GM23338 (cell line): ENCODE results near the gene INO80B. TPM values are rescaled to one million over a fixed set of nuclear protein-coding genes. Genes with fewer than 3 reads are reported as not detected.

Source experiments
- ATAC-seq: fragments of 200-7000 bp; cut with Tn5 transposase; 3 replicates; pipeline ENCODE4 v1.9.1; 2020
- DNase-seq: peaks from one replicate; pipeline ENCODE4 v3.0.0-alpha.2; 2015; ENCODE audit warnings: low spot score
- H2AFZ ChIP-seq: fragments of 200-600 bp; sonication (generic); 2 replicates; pipeline ENCODE4 v1.8.0; 2016; ENCODE audit warnings: antibody characterized with exemption, mild to moderate bottlenecking, moderate library complexity
- H3F3A ChIP-seq: fragments of 200-600 bp; sonication (generic); replicated peaks from 2 replicates; pipeline ENCODE4 v1.8.0; 2017; ENCODE audit warnings: antibody characterized with exemption, mixed run types, low read depth
- H3K27ac ChIP-seq: fragments of 200-600 bp; sonication (generic); 2 replicates; pipeline ENCODE4 v1.6.1; 2016; ENCODE audit warnings: low read depth
- H3K27me3 ChIP-seq: fragments of 200-600 bp; sonication (generic); 2 replicates; pipeline ENCODE4 v1.8.0; 2016; ENCODE audit warnings: mild to moderate bottlenecking, mixed run types, moderate library complexity; ENCODE audit not compliant: insufficient read depth
- H3K36me3 ChIP-seq: fragments of 200-600 bp; sonication (generic); 2 replicates; pipeline ENCODE4 v1.8.0; 2016; ENCODE audit warnings: mild to moderate bottlenecking; ENCODE audit not compliant: insufficient read depth
- H3K4me1 ChIP-seq: fragments of 200-600 bp; sonication (generic); 2 replicates; pipeline ENCODE4 v1.8.0; 2016; ENCODE audit warnings: mild to moderate bottlenecking, moderate library complexity; ENCODE audit not compliant: insufficient read depth
- H3K4me2 ChIP-seq: fragments of 200-600 bp; sonication (generic); 2 replicates; pipeline ENCODE4 v1.7.1; 2017; ENCODE audit warnings: mixed run types
- H3K4me3 ChIP-seq: fragments of 200-600 bp; sonication (generic); 2 replicates; pipeline ENCODE4 v1.6.1; 2016; ENCODE audit warnings: mixed run types
- H3K79me2 ChIP-seq: fragments of 200-600 bp; sonication (generic); replicated peaks from 2 replicates; pipeline ENCODE4 v1.8.0; 2017; ENCODE audit warnings: mild to moderate bottlenecking; ENCODE audit not compliant: insufficient read depth
- H3K9me2 ChIP-seq: fragments of 200-600 bp; sonication (generic); 2 replicates; pipeline ENCODE4 v1.8.0; 2017; ENCODE audit not compliant: insufficient read depth
- H4K20me1 ChIP-seq: fragments of 200-600 bp; sonication (generic); replicated peaks from 2 replicates; pipeline ENCODE4 v1.8.0; 2017; ENCODE audit warnings: mild to moderate bottlenecking; ENCODE audit not compliant: insufficient read depth
- H3K27ac Mint-ChIP-seq: 2 replicates; pipeline ENCODE4 v1.8.0; 2020; ENCODE audit warnings: inconsistent platforms, mild to moderate bottlenecking, moderate library complexity, mixed read lengths
- H3K27me3 Mint-ChIP-seq: 3 replicates; pipeline ENCODE4 v1.8.0; 2022; ENCODE audit warnings: low read depth, mild to moderate bottlenecking, moderate library complexity, mixed read lengths, inconsistent platforms; ENCODE audit not compliant: insufficient read depth, poor library complexity
- H3K36me3 Mint-ChIP-seq: 3 replicates; pipeline ENCODE4 v1.8.0; 2021; ENCODE audit warnings: low read depth, mild to moderate bottlenecking, inconsistent platforms, moderate library complexity, mixed read lengths
- H3K4me1 Mint-ChIP-seq: 3 replicates; pipeline ENCODE4 v1.8.0; 2020; ENCODE audit warnings: mild to moderate bottlenecking, inconsistent platforms, mixed read lengths
- H3K4me3 Mint-ChIP-seq: 3 replicates; pipeline ENCODE4 v1.8.0; 2021; ENCODE audit warnings: moderate library complexity, mild to moderate bottlenecking, inconsistent platforms, mixed read lengths
- H3K9me3 Mint-ChIP-seq: 3 replicates; pipeline ENCODE4 v1.8.0; 2020; ENCODE audit warnings: moderate library complexity, mild to moderate bottlenecking, inconsistent platforms, mixed read lengths
- CREB1 ChIP-seq: fragments of 250-450 bp; sonication (Bioruptor Pico); IDR thresholded peaks from 2 replicates; pipeline ENCODE4 v1.5.0; 2020; ENCODE audit warnings: low read depth, mild to moderate bottlenecking, moderate library complexity
- EZH2 ChIP-seq: fragments of 200-600 bp; sonication (generic); IDR thresholded peaks from one replicate; pipeline ENCODE4 v1.8.0; 2017; ENCODE audit warnings: antibody characterized with exemption, mild to moderate bottlenecking, low read depth; ENCODE audit not compliant: unreplicated experiment
- EZH2phosphoT487 ChIP-seq: fragments of 200-600 bp; sonication (generic); IDR thresholded peaks from one replicate; pipeline ENCODE4 v1.8.1; 2018; ENCODE audit warnings: antibody characterized with exemption; ENCODE audit not compliant: unreplicated experiment
- JUNB ChIP-seq: IDR thresholded peaks from one replicate; pipeline ENCODE4 v1.6.1; 2016; ENCODE audit warnings: antibody characterized with exemption; ENCODE audit not compliant: unreplicated experiment
- NANOG ChIP-seq: IDR thresholded peaks from 2 replicates; pipeline ENCODE4 v1.6.1; 2016; ENCODE audit warnings: antibody characterized with exemption, borderline replicate concordance
- POLR2AphosphoS5 ChIP-seq: IDR thresholded peaks from 2 replicates; pipeline ENCODE4 v1.6.1; 2016; ENCODE audit warnings: antibody characterized with exemption, low read depth
- STAT1 ChIP-seq: IDR thresholded peaks from one replicate; pipeline ENCODE4 v1.6.1; 2016; ENCODE audit warnings: antibody characterized with exemption; ENCODE audit not compliant: unreplicated experiment
- ZNF331 ChIP-seq: fragments of 250-450 bp; sonication (Bioruptor Pico); IDR thresholded peaks from 2 replicates; pipeline ENCODE4 v1.5.0; 2020; ENCODE audit warnings: low read depth, mild to moderate bottlenecking, moderate library complexity
- polyA plus RNA-seq: library from polyadenylated mRNA; unstranded; fragments of >200 nt; fragmentation: Nextera tagmentation; extraction: Ambion mirVana; gene quantifications from 2 replicates; pipeline ENCODE4 v1.2.1, GENCODE V29; 2016
- total RNA-seq: library from RNA; depleted of rRNA; stranded (reverse); fragments of >200 nt; shearing (Covaris generic); gene quantifications from 2 replicates; pipeline ENCODE4 v1.2.3, GENCODE V29; 2014
- TF ChIP-seq, protein P1 (sequence below): IDR thresholded peaks from one replicate; pipeline ENCODE4 v1.6.1; 2018; ENCODE audit warnings: antibody characterized with exemption; ENCODE audit not compliant: unreplicated experiment
- TF ChIP-seq, protein P2 (sequence below), 2 experiments: fragments of 200-600 bp in 1 of 2; sonication (generic) in 1 of 2; conservative IDR thresholded peaks; 2 replicates each; pipeline versions ENCODE4 v1.5.1 to v1.6.1; 2016 to 2017; ENCODE audit warnings: antibody characterized with exemption in 2 of 2, low read depth in 2 of 2, mild to moderate bottlenecking in 2 of 2, moderate library complexity in 1 of 2

The INO80B gene
- total and polyA plus RNA-seq, 2 experiments from 2014 or later, result 5.1 to 21.8 TPM

DNA sequence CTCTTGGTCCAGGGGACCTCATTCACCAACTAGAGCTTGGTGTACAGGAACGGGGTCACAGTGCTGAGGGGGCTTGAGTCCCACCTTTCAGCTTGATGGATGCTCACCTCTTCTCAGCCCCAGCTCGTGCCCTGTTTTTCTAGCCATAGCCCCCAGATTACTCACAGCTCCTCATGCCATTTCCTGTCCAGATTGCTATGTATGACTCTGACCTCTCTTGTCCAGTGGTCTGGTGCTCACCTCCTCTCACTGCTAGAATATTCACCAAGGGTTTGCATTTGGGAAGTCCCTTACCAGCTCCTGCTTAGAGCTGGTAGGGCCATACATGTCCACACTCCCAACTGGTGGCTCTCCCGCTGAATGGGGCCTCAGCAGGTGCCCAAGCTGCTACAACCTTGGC lies 38.7 kb downstream of the INO80B start (continued):
- TF ChIP-seq, protein P1, sequence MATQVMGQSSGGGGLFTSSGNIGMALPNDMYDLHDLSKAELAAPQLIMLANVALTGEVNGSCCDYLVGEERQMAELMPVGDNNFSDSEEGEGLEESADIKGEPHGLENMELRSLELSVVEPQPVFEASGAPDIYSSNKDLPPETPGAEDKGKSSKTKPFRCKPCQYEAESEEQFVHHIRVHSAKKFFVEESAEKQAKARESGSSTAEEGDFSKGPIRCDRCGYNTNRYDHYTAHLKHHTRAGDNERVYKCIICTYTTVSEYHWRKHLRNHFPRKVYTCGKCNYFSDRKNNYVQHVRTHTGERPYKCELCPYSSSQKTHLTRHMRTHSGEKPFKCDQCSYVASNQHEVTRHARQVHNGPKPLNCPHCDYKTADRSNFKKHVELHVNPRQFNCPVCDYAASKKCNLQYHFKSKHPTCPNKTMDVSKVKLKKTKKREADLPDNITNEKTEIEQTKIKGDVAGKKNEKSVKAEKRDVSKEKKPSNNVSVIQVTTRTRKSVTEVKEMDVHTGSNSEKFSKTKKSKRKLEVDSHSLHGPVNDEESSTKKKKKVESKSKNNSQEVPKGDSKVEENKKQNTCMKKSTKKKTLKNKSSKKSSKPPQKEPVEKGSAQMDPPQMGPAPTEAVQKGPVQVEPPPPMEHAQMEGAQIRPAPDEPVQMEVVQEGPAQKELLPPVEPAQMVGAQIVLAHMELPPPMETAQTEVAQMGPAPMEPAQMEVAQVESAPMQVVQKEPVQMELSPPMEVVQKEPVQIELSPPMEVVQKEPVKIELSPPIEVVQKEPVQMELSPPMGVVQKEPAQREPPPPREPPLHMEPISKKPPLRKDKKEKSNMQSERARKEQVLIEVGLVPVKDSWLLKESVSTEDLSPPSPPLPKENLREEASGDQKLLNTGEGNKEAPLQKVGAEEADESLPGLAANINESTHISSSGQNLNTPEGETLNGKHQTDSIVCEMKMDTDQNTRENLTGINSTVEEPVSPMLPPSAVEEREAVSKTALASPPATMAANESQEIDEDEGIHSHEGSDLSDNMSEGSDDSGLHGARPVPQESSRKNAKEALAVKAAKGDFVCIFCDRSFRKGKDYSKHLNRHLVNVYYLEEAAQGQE, result no peak
- TF ChIP-seq JUNB (no peak), CREB1 (no peak)

DNA sequence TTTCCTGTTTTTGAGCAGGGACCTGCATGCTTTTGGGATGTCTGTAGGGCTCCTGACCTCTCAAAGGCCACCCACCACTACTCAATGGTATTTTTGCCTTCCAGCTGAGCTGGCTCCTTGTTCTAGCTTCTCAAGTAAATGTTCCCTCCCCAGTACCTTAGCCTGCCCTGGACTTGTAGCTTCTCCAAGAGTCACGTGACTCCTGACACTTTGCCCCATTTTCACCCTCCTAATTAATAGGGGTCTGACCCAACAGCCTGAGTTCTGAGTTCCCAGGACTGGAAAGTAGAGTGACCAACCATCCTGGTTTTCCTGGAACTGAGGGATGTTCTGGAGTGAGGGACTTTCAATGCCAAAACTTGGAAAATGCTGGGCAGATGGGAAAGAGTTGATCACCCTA lies 40.6 kb downstream of the INO80B start:
- Histone ChIP-seq H3K79me2 (no peaks in the 10 kb centered on the region), H3K27ac (no peak overlapping the region), H3K36me3 (0 out of 2 replicates have a peak, but pooled peaks cover 5% of the 10 kb centered on the region), H3K27me3 (peaks cover 65% of the 10 kb centered on the region), H2AFZ (no peak overlapping the region), H3K4me3 (no peak overlapping the region), H3K4me2 (no peak overlapping the region), H3F3A (peaks cover 26% of the 10 kb centered on the region), H3K4me1 (peaks cover 24% of the 10 kb centered on the region), H4K20me1 (peaks cover 3% of the 10 kb centered on the region; the same call in 1 of the 2 replicates), H3K9me2 (no peaks in the 10 kb centered on the region)
- H3K36me3 Mint-ChIP-seq, result peaks cover 31% of the 10 kb centered on the region
- H3K27ac Mint-ChIP-seq, result no peak overlapping the region
- ATAC-seq (no peak), DNase-seq (no peak)
- H3K4me1 Mint-ChIP-seq, result peaks cover 22% of the 10 kb centered on the region
- no peaks in the 10 kb centered on the region for H3K9me3 Mint-ChIP-seq
- H3K4me3 Mint-ChIP-seq, result no peak overlapping the region
- peaks cover 58% of the 10 kb centered on the region for H3K27me3 Mint-ChIP-seq
- TF ChIP-seq, protein P2, sequence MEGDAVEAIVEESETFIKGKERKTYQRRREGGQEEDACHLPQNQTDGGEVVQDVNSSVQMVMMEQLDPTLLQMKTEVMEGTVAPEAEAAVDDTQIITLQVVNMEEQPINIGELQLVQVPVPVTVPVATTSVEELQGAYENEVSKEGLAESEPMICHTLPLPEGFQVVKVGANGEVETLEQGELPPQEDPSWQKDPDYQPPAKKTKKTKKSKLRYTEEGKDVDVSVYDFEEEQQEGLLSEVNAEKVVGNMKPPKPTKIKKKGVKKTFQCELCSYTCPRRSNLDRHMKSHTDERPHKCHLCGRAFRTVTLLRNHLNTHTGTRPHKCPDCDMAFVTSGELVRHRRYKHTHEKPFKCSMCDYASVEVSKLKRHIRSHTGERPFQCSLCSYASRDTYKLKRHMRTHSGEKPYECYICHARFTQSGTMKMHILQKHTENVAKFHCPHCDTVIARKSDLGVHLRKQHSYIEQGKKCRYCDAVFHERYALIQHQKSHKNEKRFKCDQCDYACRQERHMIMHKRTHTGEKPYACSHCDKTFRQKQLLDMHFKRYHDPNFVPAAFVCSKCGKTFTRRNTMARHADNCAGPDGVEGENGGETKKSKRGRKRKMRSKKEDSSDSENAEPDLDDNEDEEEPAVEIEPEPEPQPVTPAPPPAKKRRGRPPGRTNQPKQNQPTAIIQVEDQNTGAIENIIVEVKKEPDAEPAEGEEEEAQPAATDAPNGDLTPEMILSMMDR (conservative IDR thresholded peaks at IDR 0.05; ENCODE audit: low read depth in 2 of 2), result no peak
- no peak for TF ChIP-seq CREB1
- no peak for TF ChIP-seq EZH2
- no peak for TF ChIP-seq POLR2AphosphoS5
- TF ChIP-seq STAT1, result no peak
- no peak for TF ChIP-seq ZNF331
- TF ChIP-seq EZH2phosphoT487, result no peak
- TF ChIP-seq NANOG, result no peak
